Fibroblast of skin of scalp (primary cell): ENCODE results near the gene FKBP6.
"Not testable (repeated sequence)": the region's sequence is repeated elsewhere in the genome, so short reads cannot be mapped to it uniquely, and the experiment has no call there.

ENCODE experiments used
- DNase-seq: peaks from one replicate; pipeline ENCODE4 v3.0.0-alpha.2; 2013

Gene FKBP6

GRCh38 chr7:73395538-73396503 is 67.9 kb downstream of the FKBP6 start:
- no peak for DNase-seq

DNA sequence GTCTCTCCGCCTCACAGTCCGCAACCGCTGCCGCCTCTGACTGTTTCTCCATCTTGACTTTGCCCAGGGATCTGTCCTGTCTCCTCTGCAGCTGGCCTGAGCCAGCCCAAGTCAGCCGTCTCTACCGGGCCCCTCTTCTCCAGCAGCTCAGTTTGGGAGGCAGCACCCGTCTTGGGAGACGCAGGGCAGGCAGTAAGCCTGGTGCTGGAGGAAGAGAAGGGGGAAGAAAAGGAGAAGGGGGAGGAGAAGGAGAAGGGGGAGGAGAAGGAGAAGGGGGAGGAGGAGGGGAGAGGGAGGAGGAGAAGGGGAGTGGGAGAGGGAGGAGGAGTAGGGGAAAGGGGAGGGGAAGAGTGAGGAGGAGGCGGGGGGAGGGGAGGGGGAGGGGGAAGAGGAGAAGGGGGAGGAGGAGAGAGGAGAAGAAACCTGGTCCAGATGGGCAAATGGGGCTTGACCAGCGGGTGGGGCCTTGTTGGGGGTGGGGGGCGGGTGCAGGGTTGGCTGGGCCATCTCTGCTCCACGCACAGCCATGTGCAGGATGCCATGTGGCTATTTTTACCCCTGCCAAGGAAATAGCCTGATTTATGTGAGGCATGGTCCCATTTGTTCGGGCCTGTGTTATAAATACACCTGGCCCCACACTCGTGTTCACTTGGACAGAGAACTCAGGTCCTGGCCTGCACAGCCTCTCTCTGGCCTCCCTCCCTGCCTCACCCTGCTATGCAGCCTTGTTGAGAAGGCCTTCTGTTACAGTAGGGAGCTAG is 69.7 kb downstream of the FKBP6 start:
- DNase-seq, result no peak

- DNase-seq, result peak; percentile 76
These were observed 71.5 kb downstream of the FKBP6 start for GRCh38 chr7:73399185-73400050.

DNA sequence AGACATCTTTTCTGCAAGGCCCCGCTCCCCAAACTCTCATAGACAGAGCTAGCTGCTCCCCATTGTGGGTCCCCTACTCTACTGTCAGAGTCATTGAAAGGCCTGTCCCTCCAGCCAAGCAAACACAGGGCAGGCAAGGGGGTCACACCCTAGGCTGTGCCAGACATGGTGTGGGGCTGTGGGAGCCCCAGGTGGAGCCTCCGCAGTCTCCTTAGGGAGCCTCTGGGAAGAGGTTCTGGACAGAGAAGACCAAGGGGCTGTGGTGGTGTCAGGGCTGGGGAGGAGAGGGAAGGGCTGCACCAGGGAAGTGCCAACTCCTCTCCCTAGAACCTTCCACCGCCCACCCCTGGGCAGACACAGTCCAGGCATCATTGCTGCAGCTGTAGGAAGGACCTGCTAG is 76.9 kb downstream of the FKBP6 start:
- not testable (repeated sequence) for DNase-seq
